M059J (cell line): ENCODE data around the gene FITM1. TPM values are rescaled to one million over a fixed set of nuclear protein-coding genes. Genes with fewer than 3 reads are reported as not detected.

Experiments
- DNase-seq: peaks from one replicate; pipeline ENCODE4 v3.0.0-alpha.2; 2012; ENCODE audit warnings: low read depth
- total RNA-seq: library from RNA; depleted of rRNA; stranded (reverse); fragments of >200 nt; shearing (Covaris generic); gene quantifications from 2 replicates; pipeline ENCODE4 v1.2.3, GENCODE V29; 2014; rRNA removed

FITM1 gene, protein sequence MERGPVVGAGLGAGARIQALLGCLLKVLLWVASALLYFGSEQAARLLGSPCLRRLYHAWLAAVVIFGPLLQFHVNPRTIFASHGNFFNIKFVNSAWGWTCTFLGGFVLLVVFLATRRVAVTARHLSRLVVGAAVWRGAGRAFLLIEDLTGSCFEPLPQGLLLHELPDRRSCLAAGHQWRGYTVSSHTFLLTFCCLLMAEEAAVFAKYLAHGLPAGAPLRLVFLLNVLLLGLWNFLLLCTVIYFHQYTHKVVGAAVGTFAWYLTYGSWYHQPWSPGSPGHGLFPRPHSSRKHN
- 0.27 TPM in 1 of 2 replicates, not detected in the other for total RNA-seq

DNA sequence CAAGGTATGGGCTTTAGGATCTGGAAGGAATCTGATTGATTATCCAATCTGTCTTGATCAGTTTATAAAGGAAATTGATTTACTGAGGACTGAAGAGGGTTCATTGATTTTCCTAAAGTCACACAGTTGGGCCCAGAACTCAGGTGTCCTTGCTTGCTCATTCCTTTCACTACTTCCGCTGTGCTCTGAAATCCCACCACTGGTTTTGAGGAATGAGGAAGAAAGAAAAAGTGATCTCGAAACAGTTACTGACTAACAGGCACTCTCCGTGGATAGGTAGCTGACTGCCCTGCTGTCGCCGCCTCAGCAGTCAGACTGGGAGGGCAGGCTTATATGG lies at the start of gene FITM1:
Gene FITM1, plus strand, starts transcription at position 280 of the 337 bp plus-strand sequence. CDS start 905 bp downstream, outside the sequence.
- DNase-seq: no peak

DNA sequence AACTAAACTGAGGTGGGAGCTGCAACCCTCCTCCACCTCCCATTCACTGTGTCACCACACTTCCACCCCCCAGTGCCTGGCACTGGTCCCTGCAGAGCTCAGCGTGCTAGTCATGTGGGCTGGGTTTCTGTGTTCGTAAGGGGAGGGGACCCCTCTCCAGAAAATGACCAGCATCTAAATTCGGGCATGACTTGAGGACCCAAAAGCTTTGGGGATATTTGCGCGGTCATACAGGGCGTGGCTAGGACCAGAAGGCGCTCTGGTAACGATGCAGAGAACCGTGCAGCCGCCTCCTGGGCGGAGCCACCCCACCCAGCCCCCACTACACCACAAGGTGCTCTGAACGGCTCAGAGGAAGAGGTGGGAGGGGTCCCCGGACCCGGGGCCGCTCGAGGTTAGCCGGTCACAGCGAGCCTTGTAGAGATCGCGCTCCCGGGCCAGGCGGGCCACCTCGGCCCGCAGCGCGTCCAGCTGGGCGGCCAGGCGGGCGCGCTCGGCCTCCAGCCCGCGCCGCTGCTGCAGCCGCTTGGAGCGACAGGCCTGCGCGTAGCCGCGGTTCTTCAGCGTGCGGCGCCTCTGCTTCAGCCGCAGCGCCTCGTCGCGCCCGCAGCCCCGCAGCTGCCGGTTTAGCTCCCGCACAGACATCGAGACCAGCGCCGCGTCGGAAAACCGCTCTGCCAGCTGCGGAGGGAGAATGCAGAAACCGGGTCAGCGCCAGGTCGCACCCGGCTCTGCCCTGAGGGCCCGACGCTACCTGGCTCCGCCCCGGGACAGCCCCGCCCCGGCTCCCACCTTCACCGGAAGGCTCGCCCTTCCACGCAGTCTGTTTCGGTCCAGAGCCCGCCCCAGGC lies 49.3 kb upstream of the FITM1 start:
- peak; percentile 33 for DNase-seq

DNA sequence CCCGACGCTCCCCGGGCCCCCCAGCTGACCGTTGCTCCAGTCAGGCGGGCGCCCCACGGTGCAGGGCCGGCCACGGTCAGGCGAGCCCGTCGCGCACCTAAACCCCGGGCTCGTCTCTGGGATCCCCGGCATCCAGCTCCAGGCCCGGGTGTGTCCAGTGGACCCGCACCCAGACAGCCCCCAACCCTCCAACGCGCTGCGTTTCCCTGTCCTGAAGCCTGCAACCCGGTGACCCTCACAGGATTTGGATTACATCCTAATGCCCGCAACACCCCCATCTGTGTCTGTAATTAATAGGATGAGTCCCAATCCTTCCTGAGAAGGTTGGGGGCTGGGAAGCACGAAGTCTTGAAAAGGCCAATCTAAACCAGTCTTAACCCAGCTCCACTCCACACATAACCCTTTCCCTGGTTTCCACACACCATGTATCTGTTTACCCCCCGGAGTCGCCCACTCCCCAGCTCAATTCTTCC lies 48.7 kb upstream of the FITM1 start:
- DNase-seq: no peak

DNA sequence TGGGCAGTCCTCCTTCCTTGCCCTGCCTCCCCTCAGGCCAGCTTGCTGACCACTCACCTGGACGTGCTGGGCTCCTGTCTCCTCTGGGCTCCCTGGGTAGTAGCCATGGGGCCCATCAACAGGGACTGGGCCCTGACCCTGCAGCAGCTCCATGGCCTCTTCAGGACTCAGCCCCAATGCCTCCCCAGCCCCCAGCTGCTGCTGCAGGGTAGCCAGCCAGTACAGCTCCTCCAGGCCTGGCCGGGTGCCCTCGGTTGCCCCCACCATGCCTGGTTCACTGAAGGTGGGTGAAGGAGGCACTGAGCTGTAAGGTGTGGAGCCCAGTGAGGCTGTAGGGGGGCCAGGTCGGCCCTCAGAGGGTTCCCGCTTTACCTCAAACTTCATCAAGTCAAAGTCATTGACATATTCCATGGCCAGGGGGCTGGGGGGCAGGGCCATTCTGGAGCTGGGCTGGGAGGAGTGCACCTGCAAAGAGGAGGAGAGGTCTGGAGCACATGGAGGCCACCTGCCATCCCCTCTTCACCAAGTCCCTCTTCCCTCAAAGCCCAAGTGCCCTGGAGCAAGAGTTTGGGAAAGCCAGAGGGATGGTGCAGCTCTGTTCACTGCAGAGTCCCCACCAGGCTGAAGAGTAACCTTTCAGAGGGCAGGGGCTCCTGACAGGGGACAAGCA lies 47.9 kb upstream of the FITM1 start:
- DNase-seq: no peak

DNA sequence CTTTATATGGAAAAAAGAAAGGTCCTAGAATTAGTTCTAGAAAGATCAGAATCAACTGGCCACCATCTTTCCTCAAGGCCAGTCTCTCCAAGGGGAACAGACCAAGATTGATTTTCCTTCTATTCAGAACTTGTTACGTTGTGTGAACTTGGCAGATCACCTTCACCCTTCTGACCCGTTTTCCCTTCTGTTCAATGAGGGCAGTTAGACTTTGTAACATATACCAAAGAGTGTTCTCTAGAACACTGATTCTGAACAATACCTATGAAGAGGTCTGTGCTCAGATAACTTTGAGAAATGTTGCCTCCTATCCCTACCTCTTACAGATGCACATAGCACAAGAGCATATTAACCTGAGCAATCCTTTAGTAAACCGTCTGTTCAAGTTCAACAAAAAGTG lies 47.0 kb upstream of the FITM1 start:
- no peak for DNase-seq

DNA sequence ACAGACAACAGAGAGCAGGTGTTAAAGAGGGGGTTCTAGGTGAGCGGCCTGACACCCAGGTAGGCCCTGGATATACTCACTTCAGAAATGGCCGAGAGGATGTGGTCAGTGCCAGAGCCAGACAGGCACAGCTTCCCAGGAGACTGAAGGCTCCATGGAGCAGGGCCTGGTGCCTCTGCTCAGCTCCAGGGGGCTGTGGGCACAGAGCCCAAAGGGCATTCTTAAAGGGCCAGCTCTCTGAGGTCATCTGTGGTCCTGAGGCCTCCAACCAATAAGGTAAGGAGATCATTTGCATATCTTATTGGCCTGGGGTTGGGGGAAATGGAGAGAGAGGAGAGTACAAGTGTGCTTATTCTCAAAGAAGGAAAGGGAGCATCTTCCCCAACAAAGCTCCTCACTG lies 46.0 kb upstream of the FITM1 start:
- no peak for DNase-seq

DNA sequence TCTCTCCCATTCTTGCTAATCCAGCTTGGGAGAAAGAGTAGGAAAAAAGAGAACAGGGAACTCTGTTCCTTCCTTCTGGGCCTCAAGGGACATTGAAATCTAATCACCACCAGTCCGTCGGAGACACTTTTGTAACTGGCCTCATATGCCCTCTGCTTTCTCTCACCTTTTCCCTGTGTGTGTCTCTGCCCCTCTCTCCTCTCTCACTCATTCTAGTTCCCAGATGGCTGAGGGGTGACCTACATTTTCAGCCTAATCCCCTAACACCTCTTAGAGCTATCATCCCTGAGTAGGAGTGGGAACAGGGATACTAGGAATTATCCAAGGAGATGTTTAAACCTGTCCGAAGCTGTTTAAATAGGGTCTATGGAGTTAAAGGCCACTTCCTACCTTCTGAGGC lies 45.2 kb upstream of the FITM1 start:
- DNase-seq: no peak

DNA sequence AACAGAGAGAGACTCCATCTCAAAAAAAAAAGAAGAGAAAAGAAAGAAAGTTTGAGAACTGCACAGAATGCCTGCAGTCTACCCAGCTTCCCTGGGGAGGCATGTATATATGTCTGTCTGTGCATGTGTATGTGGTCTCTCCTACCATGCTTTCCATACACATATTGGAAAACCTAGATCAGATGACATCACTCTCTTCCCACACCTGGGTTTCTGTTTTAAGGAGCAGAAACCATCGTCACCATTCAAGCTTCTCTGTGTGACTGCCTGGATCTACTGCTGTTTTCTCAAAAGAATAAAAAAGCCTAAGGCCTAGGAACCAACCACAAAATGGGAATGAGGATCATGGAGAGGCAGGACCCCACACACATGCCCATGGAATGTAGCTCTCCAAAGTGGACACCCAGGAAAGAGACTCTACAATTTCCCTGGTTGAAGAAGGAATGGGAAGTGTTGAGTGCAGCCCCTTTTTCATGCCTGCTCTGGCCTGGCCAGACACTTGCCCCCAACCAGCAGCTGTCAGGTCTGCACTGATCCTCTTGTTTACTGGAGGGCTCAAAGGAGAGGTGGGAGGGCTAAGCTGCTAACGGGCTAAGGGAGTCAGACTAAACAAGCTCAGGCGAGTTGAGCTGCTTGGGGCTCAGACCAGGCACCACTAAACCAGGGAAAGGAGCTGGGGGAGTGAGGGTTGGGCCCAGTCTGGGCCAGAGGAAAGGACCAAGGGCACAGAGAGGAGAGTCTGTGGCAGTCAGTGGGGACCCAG lies 44.1 kb upstream of the FITM1 start:
- DNase-seq: no peak

DNA sequence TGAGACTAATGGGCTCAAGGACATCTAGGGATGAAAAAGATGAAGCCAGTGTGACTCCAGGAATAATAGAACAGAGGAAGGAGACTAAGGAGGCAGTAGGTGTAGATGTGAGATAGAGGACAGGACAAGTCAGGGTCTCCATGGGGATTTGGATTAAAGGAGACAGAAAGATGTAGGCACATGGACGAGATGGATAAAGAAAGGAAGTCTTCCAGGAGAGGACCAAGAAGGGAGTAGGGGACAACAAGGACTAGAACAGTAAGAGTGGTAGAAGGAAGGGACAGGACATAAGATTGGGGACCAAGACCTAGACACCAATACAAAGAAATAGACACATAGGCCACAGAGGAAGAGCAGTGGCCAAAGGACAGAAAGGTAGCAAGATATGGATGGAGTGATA lies 43.5 kb upstream of the FITM1 start:
- DNase-seq: no peak

DNA sequence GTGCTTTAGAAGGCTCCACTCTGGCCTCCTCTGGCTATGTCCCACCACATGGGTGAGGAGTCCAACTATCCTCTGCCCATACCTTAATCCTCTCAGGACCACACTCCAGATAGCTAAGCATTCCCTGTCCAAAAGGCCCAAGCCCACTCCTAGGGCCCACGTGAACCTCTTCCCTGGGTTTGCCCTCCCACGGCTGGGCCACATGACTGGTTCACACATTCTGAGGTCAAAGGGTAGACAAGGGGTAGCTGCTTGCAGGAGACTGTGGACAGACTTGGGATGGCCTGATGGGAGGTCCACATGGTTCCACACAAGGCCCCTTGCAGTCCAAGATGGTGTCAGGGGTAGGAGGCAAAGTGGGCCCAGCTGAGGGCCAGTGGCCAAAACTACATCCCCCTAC lies 42.4 kb upstream of the FITM1 start:
- no peak for DNase-seq

DNA sequence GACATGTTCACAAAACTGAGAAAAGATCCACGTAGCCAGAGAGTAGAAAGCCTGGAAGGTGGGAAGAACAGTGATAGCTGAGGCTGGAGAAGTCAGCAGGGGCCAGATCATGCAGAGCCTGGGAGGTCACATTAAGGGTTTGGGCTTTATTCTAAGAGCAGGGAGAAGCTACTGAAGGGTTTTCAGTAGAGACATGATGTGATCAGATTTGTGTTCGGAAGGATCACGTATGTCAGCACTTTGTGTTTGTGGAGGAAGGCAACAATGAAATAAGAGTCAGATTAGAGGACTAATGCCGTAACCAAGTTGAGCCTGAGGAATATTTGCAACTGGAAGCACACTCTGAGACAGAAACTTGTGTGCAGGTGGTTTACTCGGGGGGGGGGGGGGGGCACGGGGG lies 40.6 kb upstream of the FITM1 start:
- no peak for DNase-seq

DNA sequence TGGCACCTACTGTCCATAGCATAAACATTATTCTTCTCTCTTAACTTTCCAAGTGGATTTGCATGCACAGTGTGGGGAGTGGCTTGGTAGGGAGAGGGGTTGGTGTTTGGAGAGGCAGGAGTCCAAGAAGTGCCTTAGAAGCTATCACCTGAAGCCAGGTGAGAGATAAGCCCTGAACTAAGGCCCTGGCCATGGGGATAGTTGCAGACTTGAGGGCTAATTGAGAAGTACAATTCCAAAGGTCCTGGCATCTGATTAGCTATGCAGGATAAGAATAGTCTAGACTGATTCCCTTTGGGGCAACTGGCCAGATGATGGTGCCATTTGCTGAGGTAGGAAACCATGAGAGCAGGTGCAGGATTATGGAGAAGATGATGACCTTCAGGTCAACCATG lies 38.4 kb upstream of the FITM1 start:
- DNase-seq: no peak

DNA sequence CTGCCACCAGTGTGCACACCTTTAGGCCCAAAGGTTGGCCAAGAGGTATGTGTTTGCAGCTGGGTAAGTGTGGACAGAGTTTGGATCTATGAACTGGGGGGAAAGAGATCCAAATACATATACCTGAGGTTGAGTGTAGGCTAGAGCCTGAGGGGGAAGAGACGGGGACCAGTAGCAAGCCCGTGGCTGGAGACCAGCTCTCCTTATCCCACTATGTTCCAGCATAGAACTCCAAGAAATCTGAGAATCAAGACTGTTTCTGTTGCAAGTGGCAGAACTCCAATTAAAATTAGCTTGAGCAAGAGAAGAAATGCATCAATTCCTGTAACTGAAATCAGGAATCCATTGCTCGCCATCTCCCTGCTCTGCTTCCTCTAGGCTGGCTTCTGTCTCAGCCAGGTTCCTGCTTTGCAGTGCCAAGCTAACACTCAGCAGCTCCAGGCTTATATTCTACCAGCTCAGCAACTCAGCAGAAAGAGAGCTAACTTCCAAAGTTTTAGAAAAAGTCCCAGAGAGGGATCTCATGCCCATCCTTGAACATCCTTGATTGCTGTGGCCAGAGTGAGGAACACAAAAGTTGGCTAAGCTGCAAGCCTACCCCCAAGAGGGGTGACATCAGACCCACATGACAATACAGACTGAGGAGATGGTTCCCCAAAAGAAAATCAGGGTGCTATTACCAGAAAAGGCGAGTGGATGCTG lies 37.8 kb upstream of the FITM1 start:
- no peak for DNase-seq

DNA sequence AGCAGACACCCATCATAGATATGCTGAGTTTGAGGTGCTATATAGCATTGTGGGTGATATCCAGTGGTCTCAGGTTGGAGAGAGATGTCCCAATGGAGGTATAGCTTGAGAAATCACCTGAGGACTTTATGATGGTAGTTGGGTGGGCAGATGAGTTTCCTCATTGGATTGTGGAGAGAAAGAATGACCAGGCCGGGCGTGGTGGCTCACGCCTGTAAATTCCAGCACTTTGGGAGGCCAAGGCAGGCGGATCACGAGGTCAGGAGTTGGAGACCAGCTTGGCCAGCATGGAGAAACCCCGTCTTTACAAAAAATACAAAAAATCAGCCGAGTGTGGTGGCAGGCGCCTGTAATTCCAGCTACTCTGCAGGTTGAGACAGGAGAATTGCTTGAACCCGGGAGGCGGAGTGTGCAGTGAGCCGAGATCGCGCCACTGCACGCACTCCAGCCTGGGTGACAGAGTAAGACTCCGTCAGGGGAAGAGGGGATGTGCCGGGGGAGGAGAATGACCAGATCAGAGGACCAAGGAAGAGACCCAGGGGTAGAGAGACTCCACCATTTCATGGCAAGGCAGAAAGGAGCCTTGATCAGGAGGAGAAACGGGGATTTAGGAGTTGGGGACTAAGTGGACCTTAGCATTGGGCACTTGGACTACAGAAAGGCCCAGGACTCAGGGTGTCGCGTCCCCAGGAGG lies 37.1 kb upstream of the FITM1 start:
- no peak for DNase-seq

DNA sequence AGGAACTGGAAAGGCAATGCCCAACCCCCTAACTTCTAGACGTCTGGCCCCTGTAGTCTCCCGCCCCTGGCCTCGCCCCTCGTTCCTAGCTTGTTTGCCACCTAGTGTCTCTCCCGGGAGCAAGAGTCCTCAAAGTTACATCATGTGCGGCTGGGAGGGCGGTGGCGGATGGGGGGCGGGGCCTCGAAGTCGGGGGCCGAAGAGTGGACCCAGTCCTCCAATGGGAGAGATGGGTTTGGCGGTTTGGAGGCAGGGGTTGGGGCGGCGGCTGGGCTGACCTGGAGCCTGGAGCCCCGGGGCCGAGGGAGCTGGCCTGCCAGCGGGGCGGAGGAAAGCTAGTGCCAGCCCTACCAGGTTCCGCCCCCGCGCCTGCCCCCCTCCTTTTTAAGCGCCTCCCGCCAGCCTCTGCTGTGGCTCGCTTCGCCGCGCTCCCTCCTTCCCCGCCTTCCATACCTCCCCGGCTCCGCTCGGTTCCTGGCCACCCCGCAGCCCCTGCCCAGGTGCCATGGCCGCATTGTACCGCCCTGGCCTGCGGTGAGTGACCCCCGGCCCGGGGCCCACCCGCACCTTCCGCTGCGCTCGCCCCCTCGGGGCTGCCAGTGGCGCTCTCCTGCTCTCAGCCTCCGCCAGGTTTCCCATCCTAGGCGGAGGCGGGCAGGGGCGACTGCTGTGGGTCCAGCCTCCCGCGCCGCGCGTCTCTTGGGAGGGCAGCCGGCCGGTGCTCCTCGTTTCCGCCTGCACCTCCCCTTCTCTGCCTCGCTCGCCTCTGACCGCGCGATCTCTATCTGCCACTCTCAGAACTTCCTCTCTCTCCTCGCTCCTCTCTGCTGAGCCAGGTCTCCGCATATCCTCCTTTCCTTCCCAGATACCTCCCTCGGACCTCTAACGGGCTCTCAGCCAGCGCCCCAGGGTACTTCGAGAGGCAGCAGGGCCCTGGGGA lies 36.3 kb upstream of the FITM1 start, which contains the start of gene PCK2:
Gene PCK2, plus strand, starts transcription at position 411 of the 940 bp plus-strand sequence. Its CDS starts 95 bp downstream, at position 506.
- peak; percentile 89 for DNase-seq

DNA sequence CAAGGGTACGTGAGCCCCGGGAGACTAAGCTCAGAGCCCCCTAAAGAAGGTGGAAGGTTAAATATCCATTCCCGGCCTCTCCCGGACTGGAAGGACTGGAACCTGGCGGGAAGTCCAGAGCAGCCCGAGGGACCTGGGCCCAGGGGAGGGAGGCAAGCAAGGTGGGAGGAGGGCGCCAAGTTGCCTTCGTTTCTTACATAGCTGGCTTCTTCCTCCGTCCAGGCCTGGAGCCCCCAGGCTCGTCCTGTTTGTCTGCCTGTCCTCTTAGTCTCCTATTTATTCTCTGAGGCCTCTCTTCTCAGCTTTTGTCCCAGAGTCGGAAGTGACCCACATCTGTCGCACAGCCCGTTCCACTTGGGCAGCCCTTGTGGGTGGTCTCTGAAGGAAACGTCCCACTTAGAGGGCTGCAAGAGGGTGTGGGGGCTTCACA lies 35.6 kb upstream of the FITM1 start:
- no peak for DNase-seq

DNA sequence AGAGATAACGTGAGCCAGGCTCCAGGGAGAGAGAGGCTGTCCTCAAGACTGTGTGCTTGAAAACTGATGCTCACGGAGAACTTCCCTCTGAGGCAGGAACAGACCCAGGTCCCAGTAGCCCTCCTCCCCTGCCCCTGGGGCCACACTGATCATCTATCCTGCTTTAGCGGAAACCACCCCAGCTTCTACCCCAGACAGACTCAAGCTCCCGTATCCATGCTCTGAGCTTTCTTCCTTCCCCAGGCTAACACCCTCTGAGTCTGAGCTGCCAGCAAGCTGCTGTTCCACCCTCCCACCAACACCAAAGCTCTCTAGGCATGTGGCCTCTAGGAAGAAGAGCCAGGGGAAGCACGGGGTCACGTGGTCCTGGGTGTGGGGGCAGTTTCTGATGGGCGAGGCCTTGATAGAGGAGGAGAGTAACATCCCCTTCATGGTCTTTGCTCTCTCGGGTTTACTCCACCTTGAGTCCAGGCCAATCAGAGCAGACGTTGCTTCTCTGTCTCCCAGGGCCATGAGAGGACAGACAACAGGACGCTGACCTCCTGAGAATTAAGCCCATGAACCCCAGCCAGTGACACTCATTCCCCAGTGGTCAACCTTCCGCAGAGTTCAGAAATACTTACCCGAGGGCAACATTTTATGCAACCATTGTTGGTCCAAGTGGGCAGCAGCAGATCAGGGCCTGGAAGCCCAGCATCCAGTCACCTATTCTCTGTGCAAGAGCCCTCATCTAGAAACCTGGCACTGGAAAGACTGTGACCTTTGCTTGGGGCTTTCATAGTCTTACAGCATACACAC lies 35.0 kb upstream of the FITM1 start:
- no peak for DNase-seq

DNA sequence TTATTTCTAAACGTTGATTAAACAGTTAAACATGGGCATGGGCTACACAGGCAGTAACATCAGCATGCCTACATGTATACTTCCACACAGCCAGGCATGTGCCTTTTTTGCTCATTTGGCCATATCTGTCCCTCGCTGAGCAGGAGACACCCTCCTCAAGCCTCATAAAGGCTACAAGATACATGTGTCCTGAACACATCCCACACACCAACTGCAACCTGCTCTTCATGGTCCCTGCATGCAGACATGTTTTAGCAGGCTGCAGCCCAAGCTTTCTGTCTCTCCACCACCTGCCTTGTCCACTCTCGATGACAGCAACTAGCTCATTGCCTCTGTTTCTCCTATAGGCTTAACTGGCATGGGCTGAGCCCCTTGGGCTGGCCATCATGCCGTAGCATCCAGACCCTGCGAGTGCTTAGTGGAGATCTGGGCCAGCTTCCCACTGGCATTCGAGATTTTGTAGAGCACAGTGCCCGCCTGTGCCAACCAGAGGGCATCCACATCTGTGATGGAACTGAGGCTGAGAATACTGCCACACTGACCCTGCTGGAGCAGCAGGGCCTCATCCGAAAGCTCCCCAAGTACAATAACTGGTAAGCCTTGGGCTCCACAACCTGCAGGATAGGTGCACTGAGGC lies 33.8 kb upstream of the FITM1 start:
- no peak for DNase-seq
